GM12878 (cell line): ENCODE results near the gene ANO5. TPM values are rescaled to one million over a fixed set of nuclear protein-coding genes. Genes with fewer than 3 reads are reported as not detected.

Source experiments
- ATAC-seq: fragments of 200-7000 bp; cut with Tn5 transposase; 3 replicates; pipeline ENCODE4 v1.9.1; 2020; ENCODE audit warnings: mild to moderate bottlenecking, moderate library complexity
- BruUV-seq: library from RNA; stranded (reverse); fragments of 400-500 nt; replicated peaks from 2 replicates; lab custom pipeline; 2021; lab: Mats Ljungman, UMichigan
- CTCF ChIA-PET: fragments of 300-600 bp; sonication (Branson Sonifier 250); formaldehyde crosslinking; extraction: SDS; loops from one replicate; lab custom pipeline; 2021; ENCODE audit warnings: inconsistent platforms; lab: Yijun Ruan, JAX
- POLR2A ChIA-PET: fragments of 350-600 bp; formaldehyde crosslinking; extraction: SDS; loops from one replicate; lab custom pipeline; 2021; ENCODE audit warnings: inconsistent platforms; lab: Charles Lee
- RAD21 ChIA-PET: fragments of 300-600 bp; sonication (Branson Sonifier 250); formaldehyde crosslinking; loops from one replicate; lab custom pipeline; 2023; ENCODE audit warnings: antibody characterized with exemption; ENCODE audit not compliant: unreplicated experiment; lab: Charles Lee
- SMC1A ChIA-PET: fragments of 300-600 bp; sonication (Branson Sonifier 250); formaldehyde crosslinking; loops from one replicate; lab custom pipeline; 2023; ENCODE audit not compliant: unreplicated experiment, uncharacterized antibody; lab: Charles Lee
- DNase-seq: peaks from one replicate; pipeline ENCODE4 v3.0.0-alpha.2; 2011; ENCODE audit warnings: low read depth, low spot score
- FAIRE-seq: peaks from 3 replicates; lab custom pipeline; 2011; peaks lifted over from hg19 to GRCh38; lab: Jason Lieb, UNC
- H2AFZ ChIP-seq: 2 replicates; pipeline ENCODE4 v1.6.0; 2011; ENCODE audit warnings: low read depth, low read length, control low read depth; ENCODE audit not compliant: control insufficient read depth
- H3K27ac ChIP-seq: 2 replicates; pipeline ENCODE4 v1.5.1; 2011; ENCODE audit warnings: control low read depth; ENCODE audit not compliant: control insufficient read depth, insufficient read depth
- H3K27me3 ChIP-seq, 2 experiments: replicated peaks in 1 of 2; 2 replicates each; pipeline versions ENCODE4 v1.6.0 to v1.6.1; 2011; ENCODE audit warnings: low read length in 1 of 2; ENCODE audit not compliant: control insufficient read depth in 2 of 2, insufficient read depth in 2 of 2
- H3K36me3 ChIP-seq, 2 experiments: 2 replicates each; pipeline ENCODE4 v1.5.1; 2011; ENCODE audit warnings: low read length in 1 of 2; ENCODE audit not compliant: control insufficient read depth in 2 of 2, insufficient read depth in 2 of 2
- H3K4me1 ChIP-seq: 2 replicates; pipeline ENCODE4 v1.6.1; 2011; ENCODE audit warnings: mild to moderate bottlenecking, low read length, moderate library complexity, mixed read lengths; ENCODE audit not compliant: control insufficient read depth, insufficient read depth
- H3K4me2 ChIP-seq: 2 replicates; pipeline ENCODE4 v1.6.0; 2011; ENCODE audit warnings: control low read depth; ENCODE audit not compliant: control insufficient read depth, insufficient read depth
- H3K4me3 ChIP-seq: fragments of 200-600 bp; sonication (generic); 2 replicates; pipeline ENCODE4 v1.5.1; 2016
- H3K79me2 ChIP-seq: 2 replicates; pipeline ENCODE4 v1.6.0; 2011; ENCODE audit warnings: low read length; ENCODE audit not compliant: control insufficient read depth, insufficient read depth
- H3K9ac ChIP-seq: 2 replicates; pipeline ENCODE4 v1.8.0; 2011; ENCODE audit warnings: low read length, control low read depth, mixed read lengths; ENCODE audit not compliant: control insufficient read depth, insufficient read depth
- H3K9me3 ChIP-seq: replicated peaks from 3 replicates; pipeline ENCODE4 v1.5.1; 2011; ENCODE audit warnings: mild to moderate bottlenecking, low read length; ENCODE audit not compliant: control insufficient read depth, insufficient read depth
- H4K20me1 ChIP-seq: 2 replicates; pipeline ENCODE4 v1.6.0; 2011; ENCODE audit not compliant: control insufficient read depth, insufficient read depth
- CEBPB ChIP-seq, 2 experiments: fragments of 150-350 bp in 1 of 2; IDR thresholded peaks; 2 replicates each; pipeline ENCODE4 v1.6.1; 2012 to 2014; ENCODE audit warnings: low read depth in 2 of 2, low read length in 2 of 2, borderline replicate concordance in 1 of 2, inconsistent platforms in 1 of 2
- KAT2A ChIP-seq: conservative IDR thresholded peaks from 2 replicates; pipeline ENCODE4 v1.6.1; 2011; ENCODE audit warnings: low read depth, low read length; ENCODE audit not compliant: control insufficient read depth
- MEF2B ChIP-seq: fragments of 450-650 bp; IDR thresholded peaks from 2 replicates; pipeline ENCODE4 v1.6.1; 2018; ENCODE audit warnings: mild to moderate bottlenecking, moderate library complexity; ENCODE audit not compliant: partially characterized antibody, poor library complexity, severe bottlenecking
- POU2F2 ChIP-seq: IDR thresholded peaks from 3 replicates; pipeline ENCODE4 v1.6.1; 2011; ENCODE audit warnings: low read depth, mild to moderate bottlenecking, low read length, borderline replicate concordance
- TCF12 ChIP-seq: IDR thresholded peaks from 2 replicates; pipeline ENCODE4 v1.6.1; 2011; ENCODE audit warnings: low read depth, mild to moderate bottlenecking, low read length
- WGBS: methylation state at CpG from one replicate; pipeline ENCODE4 v1.1.6; 2016; ENCODE audit warnings: low lambda C conversion rate; ENCODE audit not compliant: insufficient replicate concordance, insufficient coverage; ENCODE audit errors: missing lambda C conversion rate; 5-methylcytosine and 5-hydroxymethylcytosine counted together
- in situ Hi-C: fragments of 300-500 bp; cut with MboI; formaldehyde crosslinking; loops from 9 replicates; pipeline ENCODE4 v1.14.3; 2018; ENCODE audit warnings: mixed read lengths
- intact Hi-C: fragments of 100-400 bp; cut with micrococcal nuclease; formaldehyde crosslinking; loops from one replicate; pipeline ENCODE4 v1.14.2; 2022; ENCODE audit not compliant: unreplicated experiment
- polyA plus RNA-seq, 11 experiments: library from polyadenylated mRNA; depleted of rRNA in 4 of 11; unstranded in 6 of 11; stranded (reverse) in 5 of 11; fragments of >200 nt; fragmentation: Nextera tagmentation in 4 of 11; fragmentation: Illumina TruSeq in 1 of 11; extraction: Ambion mirVana in 4 of 11; extraction: Trizol in 1 of 11; gene quantifications; 1 replicate in 1 of 11; 2 replicates in 10 of 11; pipeline versions ENCODE4 v1.2.1 to v1.2.3, GENCODE V29; 2011 to 2016; ENCODE audit warnings: inconsistent platforms in 2 of 11, missing spikeins in 2 of 11, low read depth in 1 of 11
- total RNA-seq, 4 experiments: library from RNA; depleted of rRNA in 3 of 4; stranded (reverse); fragments of >200 nt in 3 of 4; fragmentation: Illumina TruSeq in 1 of 4; extraction: Trizol in 1 of 4; gene quantifications; 2 replicates each; pipeline versions ENCODE4 v1.2.1 to v1.2.3, GENCODE V29; 2013 to 2021
- TF ChIP-seq, protein P1 (sequence below): IDR thresholded peaks from 2 replicates; pipeline ENCODE4 v1.6.1; 2011; ENCODE audit warnings: low read depth, low read length, improper control_type of control experiment, borderline replicate concordance
- TF ChIP-seq, protein P2 (sequence below): fragments of 450-650 bp; IDR thresholded peaks from 2 replicates; pipeline ENCODE4 v1.6.1; 2017; ENCODE audit warnings: mild to moderate bottlenecking
- TF ChIP-seq, protein P3 (sequence below): fragments of 450-650 bp; IDR thresholded peaks from 2 replicates; pipeline ENCODE4 v1.6.1; 2016; ENCODE audit warnings: mild to moderate bottlenecking
- TF ChIP-seq, protein P4 (sequence below): fragments of 450-650 bp; IDR thresholded peaks from 2 replicates; pipeline ENCODE4 v1.6.1; 2014; ENCODE audit warnings: mild to moderate bottlenecking

ANO5 gene
- total and polyA plus RNA-seq, 10 of the 15 experiments (the other 5 are each of a cell fraction or from before 2014, with no cell fraction given), result 1.6 to 10.2 (median 4.1) TPM

DNA sequence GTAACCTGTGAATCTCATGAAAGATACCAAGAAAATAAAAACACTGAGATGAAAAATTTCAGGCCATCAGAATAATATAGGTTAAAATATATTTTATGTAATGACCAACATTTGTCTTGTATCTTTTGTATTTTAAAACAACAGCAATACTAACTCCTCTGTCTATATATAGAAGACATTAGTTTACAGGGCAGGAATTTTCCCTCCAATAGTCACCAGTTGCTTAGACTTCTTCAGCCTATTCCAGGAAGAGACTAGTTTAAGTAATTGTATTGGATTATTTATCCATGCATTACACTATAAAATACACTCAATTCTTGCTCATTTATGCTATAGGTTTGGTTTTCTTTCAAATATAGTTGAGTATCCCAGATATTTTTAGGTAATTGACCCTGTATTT lies 24.1 kb downstream of the ANO5 start (continued):
- TF ChIP-seq, protein P1, sequence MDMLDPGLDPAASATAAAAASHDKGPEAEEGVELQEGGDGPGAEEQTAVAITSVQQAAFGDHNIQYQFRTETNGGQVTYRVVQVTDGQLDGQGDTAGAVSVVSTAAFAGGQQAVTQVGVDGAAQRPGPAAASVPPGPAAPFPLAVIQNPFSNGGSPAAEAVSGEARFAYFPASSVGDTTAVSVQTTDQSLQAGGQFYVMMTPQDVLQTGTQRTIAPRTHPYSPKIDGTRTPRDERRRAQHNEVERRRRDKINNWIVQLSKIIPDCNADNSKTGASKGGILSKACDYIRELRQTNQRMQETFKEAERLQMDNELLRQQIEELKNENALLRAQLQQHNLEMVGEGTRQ, result no peak
- TF ChIP-seq TCF12, result no peak
- TF ChIP-seq, protein P2, sequence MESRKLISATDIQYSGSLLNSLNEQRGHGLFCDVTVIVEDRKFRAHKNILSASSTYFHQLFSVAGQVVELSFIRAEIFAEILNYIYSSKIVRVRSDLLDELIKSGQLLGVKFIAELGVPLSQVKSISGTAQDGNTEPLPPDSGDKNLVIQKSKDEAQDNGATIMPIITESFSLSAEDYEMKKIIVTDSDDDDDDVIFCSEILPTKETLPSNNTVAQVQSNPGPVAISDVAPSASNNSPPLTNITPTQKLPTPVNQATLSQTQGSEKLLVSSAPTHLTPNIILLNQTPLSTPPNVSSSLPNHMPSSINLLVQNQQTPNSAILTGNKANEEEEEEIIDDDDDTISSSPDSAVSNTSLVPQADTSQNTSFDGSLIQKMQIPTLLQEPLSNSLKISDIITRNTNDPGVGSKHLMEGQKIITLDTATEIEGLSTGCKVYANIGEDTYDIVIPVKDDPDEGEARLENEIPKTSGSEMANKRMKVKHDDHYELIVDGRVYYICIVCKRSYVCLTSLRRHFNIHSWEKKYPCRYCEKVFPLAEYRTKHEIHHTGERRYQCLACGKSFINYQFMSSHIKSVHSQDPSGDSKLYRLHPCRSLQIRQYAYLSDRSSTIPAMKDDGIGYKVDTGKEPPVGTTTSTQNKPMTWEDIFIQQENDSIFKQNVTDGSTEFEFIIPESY, result no peak
- TF ChIP-seq, protein P3, sequence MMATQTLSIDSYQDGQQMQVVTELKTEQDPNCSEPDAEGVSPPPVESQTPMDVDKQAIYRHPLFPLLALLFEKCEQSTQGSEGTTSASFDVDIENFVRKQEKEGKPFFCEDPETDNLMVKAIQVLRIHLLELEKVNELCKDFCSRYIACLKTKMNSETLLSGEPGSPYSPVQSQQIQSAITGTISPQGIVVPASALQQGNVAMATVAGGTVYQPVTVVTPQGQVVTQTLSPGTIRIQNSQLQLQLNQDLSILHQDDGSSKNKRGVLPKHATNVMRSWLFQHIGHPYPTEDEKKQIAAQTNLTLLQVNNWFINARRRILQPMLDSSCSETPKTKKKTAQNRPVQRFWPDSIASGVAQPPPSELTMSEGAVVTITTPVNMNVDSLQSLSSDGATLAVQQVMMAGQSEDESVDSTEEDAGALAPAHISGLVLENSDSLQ, result no peak
- TF ChIP-seq, protein P4, sequence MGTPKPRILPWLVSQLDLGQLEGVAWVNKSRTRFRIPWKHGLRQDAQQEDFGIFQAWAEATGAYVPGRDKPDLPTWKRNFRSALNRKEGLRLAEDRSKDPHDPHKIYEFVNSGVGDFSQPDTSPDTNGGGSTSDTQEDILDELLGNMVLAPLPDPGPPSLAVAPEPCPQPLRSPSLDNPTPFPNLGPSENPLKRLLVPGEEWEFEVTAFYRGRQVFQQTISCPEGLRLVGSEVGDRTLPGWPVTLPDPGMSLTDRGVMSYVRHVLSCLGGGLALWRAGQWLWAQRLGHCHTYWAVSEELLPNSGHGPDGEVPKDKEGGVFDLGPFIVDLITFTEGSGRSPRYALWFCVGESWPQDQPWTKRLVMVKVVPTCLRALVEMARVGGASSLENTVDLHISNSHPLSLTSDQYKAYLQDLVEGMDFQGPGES, result no peak

DNA sequence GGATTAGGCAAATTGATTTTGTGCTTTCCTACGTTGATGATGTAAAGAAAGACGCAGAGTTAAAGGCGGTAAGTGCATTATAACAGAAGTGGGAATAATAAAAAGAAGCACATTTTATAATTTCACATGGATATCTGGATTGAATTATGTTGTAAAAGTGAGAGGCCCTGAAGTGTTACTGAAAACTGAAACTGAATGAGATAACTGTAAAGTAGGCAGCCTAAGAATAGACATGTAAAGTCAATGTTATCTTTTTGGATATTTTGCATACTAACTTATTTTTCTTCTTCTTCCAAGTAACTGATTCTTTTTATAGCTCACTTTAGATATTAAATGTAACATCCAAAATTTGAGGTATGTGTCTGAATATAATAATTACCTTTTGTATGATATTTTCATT lies 28.3 kb downstream of the ANO5 start:
- Histone ChIP-seq H3K9ac (no peak overlapping the region), H3K9me3 (no peaks in the 10 kb centered on the region), H3K4me1 (no peaks in the 10 kb centered on the region), H3K79me2 (no peaks in the 10 kb centered on the region), H3K27me3 (no peaks in the 10 kb centered on the region), H4K20me1 (no peaks in the 10 kb centered on the region), H3K4me2 (no peak overlapping the region), H3K4me3 (no peak overlapping the region), H2AFZ (no peak overlapping the region), H3K36me3 (no peaks in the 10 kb centered on the region), H3K27ac (no peak overlapping the region)
- ChIA-PET POLR2A (no interaction called here), SMC1A (interaction anchor here (0.6 to 3.1 kb wide), 5 partner anchors 15 to 32 kb away, joined by 3 to 22 read pairs (median 3); no protein-coding TSS in a partner anchor), CTCF (interaction anchor here (1.1 to 2.7 kb wide), 2 partner anchors 20 to 23 kb away, joined by 3 to 13 read pairs; no protein-coding TSS in a partner anchor), RAD21 (no interaction called here)
- 72% methylated on average over 3 of the region's 3 CpGs for WGBS
- ATAC-seq (peak; percentile 63), DNase-seq (no peak), FAIRE-seq (no peak)
- no peak for TF ChIP-seq CEBPB (IDR thresholded peaks at IDR 0.05; ENCODE audit: borderline replicate concordance in 1 of 2, low read depth in 2 of 2, low read length in 2 of 2)
- no peak for TF ChIP-seq POU2F2
- peak; percentile 31 for TF ChIP-seq MEF2B
- TF ChIP-seq KAT2A, result no peak
- BruUV-seq, result no TSS peak
- intact Hi-C loops (no loop called here), in situ Hi-C loops (no loop called here)
